H9 (cell line): Measurements from ENCODE around the gene CLEC16A. TPM values are rescaled to one million over a fixed set of nuclear protein-coding genes. Genes with fewer than 3 reads are reported as not detected.

Experiments used
- DNase-seq: peaks from one replicate; pipeline ENCODE4 v3.0.0-alpha.2; 2017
- H2AFZ ChIP-seq: one replicate; pipeline ENCODE4 v1.6.1; 2013; ENCODE audit warnings: mild to moderate bottlenecking, low read length, control low read depth, moderate library complexity
- H2AK5ac ChIP-seq: 2 replicates; pipeline ENCODE4 v1.6.1; 2013; ENCODE audit warnings: low read length, control low read depth, mixed read lengths; ENCODE audit not compliant: insufficient read length
- H2BK120ac ChIP-seq: one replicate; pipeline ENCODE4 v1.6.1; 2013; ENCODE audit warnings: low read depth, mild to moderate bottlenecking, low read length, control low read depth, inconsistent platforms; ENCODE audit not compliant: poor library complexity, severe bottlenecking
- H2BK12ac ChIP-seq: 2 replicates; pipeline ENCODE4 v1.6.1; 2013; ENCODE audit warnings: low read length, control low read depth, mixed read lengths, low read depth; ENCODE audit not compliant: insufficient read length
- H2BK15ac ChIP-seq: 2 replicates; pipeline ENCODE4 v1.6.1; 2013; ENCODE audit warnings: low read depth, low read length, control low read depth
- H2BK20ac ChIP-seq: one replicate; pipeline ENCODE4 v1.6.1; 2013; ENCODE audit warnings: low read depth, mild to moderate bottlenecking, low read length, control low read depth, inconsistent platforms; ENCODE audit not compliant: poor library complexity, severe bottlenecking
- H2BK5ac ChIP-seq: 2 replicates; pipeline ENCODE4 v1.6.1; 2013; ENCODE audit warnings: low read length, control low read depth, mixed read lengths; ENCODE audit not compliant: insufficient read length
- H3K14ac ChIP-seq: 2 replicates; pipeline ENCODE4 v1.6.1; 2013; ENCODE audit warnings: low read length, control low read depth; ENCODE audit not compliant: insufficient read depth
- H3K18ac ChIP-seq: 2 replicates; pipeline ENCODE4 v1.6.1; 2013; ENCODE audit warnings: low read depth, mild to moderate bottlenecking, mixed read lengths, low read length, control low read depth; ENCODE audit not compliant: insufficient read length
- H3K23ac ChIP-seq: 2 replicates; pipeline ENCODE4 v1.6.1; 2013; ENCODE audit warnings: low read length, control low read depth, mixed read lengths, low read depth; ENCODE audit not compliant: insufficient read length
- H3K23me2 ChIP-seq: 2 replicates; pipeline ENCODE4 v1.6.1; 2013; ENCODE audit warnings: low read depth, mild to moderate bottlenecking, mixed read lengths, low read length, control low read depth; ENCODE audit not compliant: insufficient read length, poor library complexity, severe bottlenecking
- H3K27ac ChIP-seq: 2 replicates; pipeline ENCODE4 v1.5.1; 2013; ENCODE audit warnings: low read length, control low read depth, mixed read lengths, low read depth; ENCODE audit not compliant: insufficient read length
- H3K27me3 ChIP-seq: 2 replicates; pipeline ENCODE4 v1.6.1; 2013; ENCODE audit warnings: low read length, control low read depth, inconsistent platforms; ENCODE audit not compliant: insufficient read depth
- H3K4ac ChIP-seq: 2 replicates; pipeline ENCODE4 v1.6.1; 2013; ENCODE audit warnings: low read depth, mild to moderate bottlenecking, control low read depth, inconsistent platforms, low read length, moderate library complexity
- H3K4me1 ChIP-seq: 2 replicates; pipeline ENCODE4 v1.6.1; 2013; ENCODE audit warnings: low read length, control low read depth, inconsistent platforms; ENCODE audit not compliant: insufficient read depth
- H3K4me2 ChIP-seq: 2 replicates; pipeline ENCODE4 v1.6.1; 2013; ENCODE audit warnings: low read length, control low read depth, mixed read lengths; ENCODE audit not compliant: insufficient read length, insufficient read depth
- H3K56ac ChIP-seq: 2 replicates; pipeline ENCODE4 v1.6.1; 2013; ENCODE audit warnings: low read depth, mild to moderate bottlenecking, mixed read lengths, low read length, control low read depth; ENCODE audit not compliant: insufficient read length
- H3K79me1 ChIP-seq: 2 replicates; pipeline ENCODE4 v1.6.1; 2013; ENCODE audit warnings: low read depth, mild to moderate bottlenecking, moderate library complexity, low read length, control low read depth, inconsistent platforms; ENCODE audit not compliant: insufficient read depth, poor library complexity, severe bottlenecking
- H3K79me2 ChIP-seq: 2 replicates; pipeline ENCODE4 v1.6.1; 2013; ENCODE audit warnings: low read length, control low read depth, inconsistent platforms; ENCODE audit not compliant: insufficient read depth
- H3K9ac ChIP-seq: 2 replicates; pipeline ENCODE4 v1.6.1; 2013; ENCODE audit warnings: low read length, control low read depth, mixed read lengths; ENCODE audit not compliant: insufficient read length; ENCODE audit errors: extremely low read depth
- H3K9me3 ChIP-seq: one replicate; pipeline ENCODE4 v1.6.1; 2013; ENCODE audit warnings: low read depth, low read length, inconsistent platforms; ENCODE audit not compliant: control insufficient read depth
- H3T11ph ChIP-seq: one replicate; pipeline ENCODE4 v1.6.1; 2013; ENCODE audit warnings: mild to moderate bottlenecking, low read length, control low read depth, inconsistent platforms
- H4K20me1 ChIP-seq: one replicate; pipeline ENCODE4 v1.6.1; 2013; ENCODE audit not compliant: control insufficient read depth, insufficient read length, insufficient read depth
- H4K5ac ChIP-seq: 2 replicates; pipeline ENCODE4 v1.6.1; 2013; ENCODE audit warnings: low read depth, mild to moderate bottlenecking, mixed read lengths, low read length, control low read depth; ENCODE audit not compliant: insufficient read length
- H4K8ac ChIP-seq: replicated peaks from 2 replicates; pipeline ENCODE4 v1.6.1; 2013; ENCODE audit warnings: low read length, control low read depth, mixed read lengths, low read depth; ENCODE audit not compliant: insufficient read length
- H4K91ac ChIP-seq: 2 replicates; pipeline ENCODE4 v1.6.1; 2013; ENCODE audit warnings: low read depth, mild to moderate bottlenecking, moderate library complexity, mixed read lengths, low read length, control low read depth; ENCODE audit not compliant: insufficient read length
- H3K27ac Mint-ChIP-seq, 3 experiments: 2 replicates in 2 of 3; 3 replicates in 1 of 3; pipeline ENCODE4 v1.8.0; 2020 to 2021; ENCODE audit warnings: mixed read lengths in 3 of 3, mild to moderate bottlenecking in 1 of 3, moderate library complexity in 1 of 3
- H3K27me3 Mint-ChIP-seq: 2 replicates; pipeline ENCODE4 v1.8.0; 2021; ENCODE audit warnings: low read depth, mild to moderate bottlenecking, moderate library complexity, mixed read lengths
- H3K36me3 Mint-ChIP-seq, 3 experiments: 2 replicates in 2 of 3; 3 replicates in 1 of 3; pipeline ENCODE4 v1.8.0; 2020 to 2021; ENCODE audit warnings: low read depth in 3 of 3, mixed read lengths in 3 of 3; ENCODE audit not compliant: insufficient read depth in 1 of 3
- H3K4me1 Mint-ChIP-seq, 2 experiments: 2 replicates each; pipeline ENCODE4 v1.8.0; 2020; ENCODE audit warnings: mixed read lengths in 2 of 2
- H3K4me3 Mint-ChIP-seq, 2 experiments: 2 replicates in 1 of 2; 3 replicates in 1 of 2; pipeline ENCODE4 v1.8.0; 2020 to 2021; ENCODE audit warnings: mild to moderate bottlenecking in 2 of 2, mixed read lengths in 2 of 2, moderate library complexity in 1 of 2
- H3K9me3 Mint-ChIP-seq, 2 experiments: 2 replicates in 1 of 2; 3 replicates in 1 of 2; pipeline ENCODE4 v1.8.0; 2020; ENCODE audit warnings: mild to moderate bottlenecking in 2 of 2, mixed read lengths in 2 of 2, moderate library complexity in 1 of 2
- WGBS: extraction: QIAGEN DNeasy Blood & Tissue Kit; methylation state at CpG from one replicate; pipeline ENCODE4 v1.1.7; 2013; ENCODE audit warnings: missing lambda C conversion rate, low lambda C conversion rate, mixed read lengths; ENCODE audit not compliant: insufficient read length; ENCODE audit errors: extremely low coverage; 5-methylcytosine and 5-hydroxymethylcytosine counted together
- total RNA-seq: library from RNA; stranded (reverse); gene quantifications from 2 replicates; pipeline ENCODE4 v1.2.1, GENCODE V29; 2021
- TF ChIP-seq, protein P1 (sequence below): fragments of 200-600 bp; sonication (generic); conservative IDR thresholded peaks from 3 replicates; pipeline ENCODE4 v1.8.0; 2021; ENCODE audit warnings: antibody characterized with exemption, mild to moderate bottlenecking

CLEC16A gene
- total RNA-seq, 1 experiment from 2014 or later, result 15.2 TPM

DNA sequence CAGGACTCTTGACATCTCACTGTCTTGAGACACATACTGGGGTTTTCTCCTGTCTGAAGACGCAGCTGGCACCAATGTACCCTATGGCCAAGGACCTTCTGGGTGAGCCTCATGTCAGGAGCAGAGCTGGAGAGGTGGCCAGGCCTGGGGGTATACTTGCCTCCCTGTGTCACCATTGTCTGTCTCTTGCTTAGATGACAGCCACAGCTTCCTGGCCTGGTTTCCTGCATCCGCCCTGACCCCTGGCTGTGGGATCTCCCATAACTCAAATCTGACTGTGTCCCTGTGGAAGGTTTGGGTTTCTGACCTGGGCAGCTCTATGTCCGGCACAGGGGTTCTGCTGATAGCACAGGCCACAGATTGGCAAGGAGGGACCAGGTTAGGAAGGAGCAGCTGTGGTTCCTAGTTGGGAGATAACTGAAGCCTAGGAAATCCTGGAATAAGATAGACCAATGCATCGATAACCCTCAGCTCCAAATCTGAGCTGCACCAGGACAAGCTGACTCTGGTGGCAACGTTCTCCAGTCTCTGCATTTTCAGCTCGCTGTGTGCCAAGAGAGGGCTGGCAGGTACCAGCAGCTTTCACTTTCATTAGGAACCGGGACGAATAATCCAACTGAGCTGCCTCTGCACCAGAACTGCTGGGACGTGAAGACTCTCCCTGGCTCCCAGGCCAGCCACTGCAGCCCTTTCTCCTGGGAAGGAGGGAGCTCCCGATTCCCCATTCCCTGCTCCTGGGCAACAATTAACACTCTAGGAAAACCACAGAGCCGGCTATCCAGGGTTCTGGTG, 7.1 kb upstream of the CLEC16A start:
- no CpG with 5 or more reads among the region's 11 CpGs for WGBS
- H4K8ac ChIP-seq, result no peak overlapping the region
- H3K4me1 ChIP-seq, result peaks cover 3% of the 10 kb centered on the region; the same call in 1 of the 2 replicates
- H3K9me3 Mint-ChIP-seq, result no peaks in the 10 kb centered on the region
- DNase-seq, result no peak
- H3K4me3 Mint-ChIP-seq, result no peak overlapping the region
- H2BK120ac ChIP-seq, result no peak overlapping the region
- no peak overlapping the region for H2BK12ac ChIP-seq
- H3K56ac ChIP-seq, result no peak overlapping the region
- H3K27ac ChIP-seq, result no peak overlapping the region
- no peak overlapping the region for H3T11ph ChIP-seq
- no peaks in the 10 kb centered on the region for H3K9me3 ChIP-seq
- peaks cover 6% of the 10 kb centered on the region for H3K23me2 ChIP-seq
- TF ChIP-seq, protein P1, sequence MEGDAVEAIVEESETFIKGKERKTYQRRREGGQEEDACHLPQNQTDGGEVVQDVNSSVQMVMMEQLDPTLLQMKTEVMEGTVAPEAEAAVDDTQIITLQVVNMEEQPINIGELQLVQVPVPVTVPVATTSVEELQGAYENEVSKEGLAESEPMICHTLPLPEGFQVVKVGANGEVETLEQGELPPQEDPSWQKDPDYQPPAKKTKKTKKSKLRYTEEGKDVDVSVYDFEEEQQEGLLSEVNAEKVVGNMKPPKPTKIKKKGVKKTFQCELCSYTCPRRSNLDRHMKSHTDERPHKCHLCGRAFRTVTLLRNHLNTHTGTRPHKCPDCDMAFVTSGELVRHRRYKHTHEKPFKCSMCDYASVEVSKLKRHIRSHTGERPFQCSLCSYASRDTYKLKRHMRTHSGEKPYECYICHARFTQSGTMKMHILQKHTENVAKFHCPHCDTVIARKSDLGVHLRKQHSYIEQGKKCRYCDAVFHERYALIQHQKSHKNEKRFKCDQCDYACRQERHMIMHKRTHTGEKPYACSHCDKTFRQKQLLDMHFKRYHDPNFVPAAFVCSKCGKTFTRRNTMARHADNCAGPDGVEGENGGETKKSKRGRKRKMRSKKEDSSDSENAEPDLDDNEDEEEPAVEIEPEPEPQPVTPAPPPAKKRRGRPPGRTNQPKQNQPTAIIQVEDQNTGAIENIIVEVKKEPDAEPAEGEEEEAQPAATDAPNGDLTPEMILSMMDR, result no peak
- H3K27me3 Mint-ChIP-seq, result no peaks in the 10 kb centered on the region
- H2AK5ac ChIP-seq, result no peak overlapping the region
- H3K36me3 Mint-ChIP-seq, result peaks cover 8 to 31% (median 14%) of the 10 kb centered on the region in 3 experiments; a peak in 6 of 7 replicates
- no peak overlapping the region for H4K91ac ChIP-seq
- no peaks in the 10 kb centered on the region for H4K20me1 ChIP-seq
- H3K79me2 ChIP-seq, result no peaks in the 10 kb centered on the region; the same call in 1 of the 2 replicates
- no peak overlapping the region for H3K14ac ChIP-seq
- no peak overlapping the region for H3K23ac ChIP-seq
- no peak overlapping the region for H2AFZ ChIP-seq
- H2BK20ac ChIP-seq, result no peak overlapping the region
- H3K18ac ChIP-seq, result no peak overlapping the region
- no peak overlapping the region for H3K4ac ChIP-seq
- H3K27ac Mint-ChIP-seq, result no peak overlapping the region
- no peak overlapping the region for H3K9ac ChIP-seq
- H4K5ac ChIP-seq, result no peak overlapping the region
- H2BK15ac ChIP-seq, result no peak overlapping the region
- H3K4me2 ChIP-seq, result no peak overlapping the region
- H3K4me1 Mint-ChIP-seq, result peaks cover 19 to 23% of the 10 kb centered on the region in 2 experiments
- H2BK5ac ChIP-seq, result no peak overlapping the region
- H3K27me3 ChIP-seq, result no peaks in the 10 kb centered on the region
- peaks cover 3% of the 10 kb centered on the region for H3K79me1 ChIP-seq
